Ovary (tissue), 9 donors: ENCODE results near the gene TSC22D2. TPM values are rescaled to one million over a fixed set of nuclear protein-coding genes. Genes with fewer than 3 reads are reported as not detected.

Source experiments
- DNase-seq, 5 donors: peaks; one replicate each; pipeline ENCODE4 v3.0.0-alpha.2; 2019 to 2020
- H3K27ac ChIP-seq, 2 donors: fragments of 200-600 bp; one replicate each; pipeline versions ENCODE4 v1.5.1 to v1.8.0; 2019 to 2022
- H3K27me3 ChIP-seq: fragments of 200-600 bp; one replicate; pipeline ENCODE4 v1.8.0; 2022
- H3K36me3 ChIP-seq: fragments of 200-600 bp; sonication (generic); one replicate; pipeline ENCODE4 v1.5.1; 2019
- H3K4me1 ChIP-seq: one replicate; pipeline ENCODE4 v1.8.1; 2013; ENCODE audit warnings: mild to moderate bottlenecking, moderate library complexity; ENCODE audit not compliant: insufficient read depth
- H3K4me3 ChIP-seq: fragments of 200-600 bp; sonication (generic); one replicate; pipeline ENCODE4 v1.5.1; 2017
- H3K9me3 ChIP-seq, 2 donors: fragments of 200-600 bp in 1 of 2; sonication (generic) in 1 of 2; one replicate each; pipeline versions ENCODE4 v1.5.1 to v1.8.1; 2013 to 2019; ENCODE audit warnings: mild to moderate bottlenecking in 1 of 2, moderate library complexity in 1 of 2
- CTCF ChIP-seq, 3 donors: fragments of 450-650 bp in 2 of 3; fragments of 200-600 bp in 1 of 3; IDR thresholded peaks; one replicate each; pipeline versions ENCODE4 v1.5.1 to v1.8.0; 2016 to 2022; ENCODE audit warnings: antibody characterized with exemption in 3 of 3, mild to moderate bottlenecking in 1 of 3
- EP300 ChIP-seq: sonication (generic); formaldehyde crosslinking; IDR thresholded peaks from one replicate; pipeline ENCODE4 v1.6.1; 2017; ENCODE audit warnings: antibody characterized with exemption
- POLR2A ChIP-seq: fragments of 450-650 bp; IDR thresholded peaks from one replicate; pipeline ENCODE4 v1.6.1; 2017; ENCODE audit warnings: antibody characterized with exemption, mild to moderate bottlenecking, moderate library complexity
- WGBS, 3 donors: extraction: QIAGEN DNeasy Blood & Tissue Kit in 1 of 3; methylation state at CpG; one replicate each; pipeline versions ENCODE4 v1.1.5 to v1.1.7; 2013 to 2017; 5-methylcytosine and 5-hydroxymethylcytosine counted together
- intact Hi-C, 4 donors: fragments of 100-400 bp; cut with DNase I; formaldehyde crosslinking; loops; one replicate each; pipeline versions ENCODE4 v1.11.0 to v1.15.1; 2022 to 2023
- polyA plus RNA-seq, 2 donors: library from polyadenylated mRNA; stranded (reverse); fragments of 200-250 nt in 1 of 2; fragments of 350-450 nt in 1 of 2; fragmentation: Illumina TruSeq in 1 of 2; extraction: RNeasy Lipid Tissue Mini Kit (QIAGEN cat#74804) in 1 of 2; gene quantifications; one replicate each; pipeline ENCODE4 v1.2.3, GENCODE V29; 2013 to 2014
- total RNA-seq, 7 donors: library from RNA; depleted of rRNA in 2 of 7; stranded (reverse); fragments of >200 nt in 2 of 7; fragmentation: NEBNext Ultra II Directional in 3 of 7; extraction: Animal tissue kit (Norgen Biotek cat#: 25700) in 3 of 7; gene quantifications; one replicate each; pipeline versions ENCODE4 v1.1.0 to v1.2.4, GENCODE V29; 2016 to 2023
- donor health status: DM: no; HTN: no; CAD: no; lungs with moderate emphysema.
- donor health status: DM: no; HTN: no; CAD: no.
- donor health status: Bipolar disorder and iron deficiency.
- donor health status: DM: yes; HTN: yes; CAD: no.
- donor health status: DM: no; HTN: no; CAD: no.
- donor health status: DM: yes; HTN: yes; CAD: no.

Gene TSC22D2
- total and polyA plus RNA-seq, 9 donors: 11.2 to 33.4 (median 23.1) TPM

GRCh38 chr3:150480877-150481276, 72.8 kb downstream of the TSC22D2 start:
- intact Hi-C loops: no loop called here

GRCh38 chr3:150483226-150483625, 75.1 kb downstream of the TSC22D2 start:
- TF ChIP-seq EP300: no peak
- DNase-seq: no peak
- intact Hi-C loops: no loop called here
- peaks cover under 1% of the 10 kb centered on the region for H3K36me3 ChIP-seq
- no peaks in the 10 kb centered on the region for H3K27me3 ChIP-seq
- H3K4me1 ChIP-seq: no peaks in the 10 kb centered on the region
- H3K4me3 ChIP-seq: no peak overlapping the region
- H3K27ac ChIP-seq: no peak overlapping the region
- H3K9me3 ChIP-seq: no peaks in the 10 kb centered on the region

More at GRCh38 chr3:150480877-150481276, 72.8 kb downstream of the TSC22D2 start:
- Histone ChIP-seq H3K36me3 (peaks cover 3% of the 10 kb centered on the region), H3K27me3 (no peaks in the 10 kb centered on the region), H3K4me1 (no peaks in the 10 kb centered on the region), H3K4me3 (no peak overlapping the region), H3K27ac (no peak overlapping the region), H3K9me3 (no peaks in the 10 kb centered on the region)
- no peak for DNase-seq
- TF ChIP-seq CTCF (IDR thresholded peaks at IDR 0.05) (no peak), EP300 (no peak), POLR2A (no peak)

- Histone ChIP-seq H3K4me3 (no peak overlapping the region), H3K27ac (no peak overlapping the region), H3K36me3 (no peaks in the 10 kb centered on the region), H3K4me1 (no peaks in the 10 kb centered on the region), H3K27me3 (no peaks in the 10 kb centered on the region), H3K9me3 (no peaks in the 10 kb centered on the region)
- no peak for TF ChIP-seq EP300
- TF ChIP-seq CTCF (IDR thresholded peaks at IDR 0.05): no peak
- TF ChIP-seq POLR2A: no peak
- no peak for DNase-seq
- intact Hi-C loops: no loop called here
- WGBS, 3 donors: 94 to 95% (median 95%) methylated on average over 1 of the region's 1 CpG
Observed at GRCh38 chr3:150484410-150484809, 76.3 kb downstream of the TSC22D2 start.

GRCh38 chr3:150488867-150489266, 80.8 kb downstream of the TSC22D2 start:
- intact Hi-C loops: no loop called here
- 84 to 92% (median 84%) methylated on average over 2 of the region's 2 CpGs for WGBS, 3 donors
- Histone ChIP-seq H3K27me3 (no peaks in the 10 kb centered on the region), H3K4me1 (no peaks in the 10 kb centered on the region), H3K9me3 (no peaks in the 10 kb centered on the region), H3K4me3 (no peak overlapping the region), H3K36me3 (no peaks in the 10 kb centered on the region), H3K27ac (no peak overlapping the region)
- TF ChIP-seq CTCF (IDR thresholded peaks at IDR 0.05) (no peak), EP300 (no peak), POLR2A (no peak)
- no peak for DNase-seq

- WGBS, 3 donors: 90 to 95% (median 94%) methylated on average over 2 of the region's 2 CpGs
- TF ChIP-seq POLR2A (no peak), CTCF (IDR thresholded peaks at IDR 0.05) (no peak), EP300 (no peak)
- no peaks in the 10 kb centered on the region for H3K9me3 ChIP-seq
- H3K4me3 ChIP-seq: no peak overlapping the region
- H3K27ac ChIP-seq: no peak overlapping the region
- H3K27me3 ChIP-seq: no peaks in the 10 kb centered on the region
- no peaks in the 10 kb centered on the region for H3K36me3 ChIP-seq
- H3K4me1 ChIP-seq: no peaks in the 10 kb centered on the region
- intact Hi-C loops: loop anchor here in 2 of 4 donors (10.0 kb wide), 2 partner anchors 186 to 266 kb away; no protein-coding TSS in a partner anchor
- DNase-seq: no peak
Observed at GRCh38 chr3:150490277-150490986, 82.3 kb downstream of the TSC22D2 start.
